ENCODE results near the gene MROH2A.

- TF ChIP-seq SRF (IDR thresholded peaks at IDR 0.05; ENCODE audit: low read depth) (no peak), POLR2AphosphoS5 (IDR thresholded peaks at IDR 0.05; ENCODE audit: low read depth, low read length) (no peak), RAD21 (IDR thresholded peaks at IDR 0.05; ENCODE audit: low read depth) (no peak), JUND (IDR thresholded peaks at IDR 0.05) (no peak), CTCF (IDR thresholded peaks at IDR 0.05 in 2 of 3, conservative IDR thresholded peaks at IDR 0.05 in 1 of 3; ENCODE audit: borderline replicate concordance in 1 of 3, insufficient read depth in 1 of 3, low read depth in 2 of 3, low read length in 2 of 3) (no peak), TCF7L2 (IDR thresholded peaks at IDR 0.05; ENCODE audit: borderline replicate concordance, extremely low read depth, insufficient read depth, insufficient read length) (no peak), ZNF274 (IDR thresholded peaks at IDR 0.05; ENCODE audit: low read depth, low read length) (no peak), ATF3 (IDR thresholded peaks at IDR 0.05) (no peak), EZH2 (IDR thresholded peaks at IDR 0.05) (no peak), REST (IDR thresholded peaks at IDR 0.05; ENCODE audit: low read depth) (no peak), POLR2A (IDR thresholded peaks at IDR 0.05; ENCODE audit: borderline replicate concordance, extremely low read depth, insufficient read depth, insufficient read length) (no peak), YY1 (IDR thresholded peaks at IDR 0.05; ENCODE audit: extremely low read depth, insufficient replicate concordance, low read depth, low read length) (no peak), ZFX (IDR thresholded peaks at IDR 0.05) (no peak)
Observed at GRCh38 chr2:233768076-233768475, 10.1 kb upstream of the MROH2A start.

Measured in HCT116 (cell line).